ENCODE measurements around the gene UBE2J2.
A peak's percentile ranks its signal among the peaks of the same experiment; 100 is the strongest.

Gene UBE2J2

GRCh38 chr1:1282998-1283397, 9.3 kb upstream of the UBE2J2 start:
- DNase-seq (no peak), ATAC-seq (peak; percentile 56)
- Mint-ChIP-seq H3K27ac (no peak overlapping the region), H3K27me3 (no peaks in the 10 kb centered on the region), H3K4me1 (no peaks in the 10 kb centered on the region), H3K4me3 (no peak overlapping the region), H3K36me3 (ENCODE audit: low read depth) (no peaks in the 10 kb centered on the region), H3K9me3 (no peaks in the 10 kb centered on the region)

GRCh38 chr1:1281533-1282321, 8.1 kb upstream of the UBE2J2 start:
- no peaks in the 10 kb centered on the region for H3K27me3 Mint-ChIP-seq
- H3K4me3 Mint-ChIP-seq: no peak overlapping the region
- peak; percentile 16 for ATAC-seq
- no peak overlapping the region for H3K27ac Mint-ChIP-seq
- DNase-seq: no peak
- H3K9me3 Mint-ChIP-seq: no peaks in the 10 kb centered on the region
- no peaks in the 10 kb centered on the region for H3K36me3 Mint-ChIP-seq (ENCODE audit: low read depth)
- no peaks in the 10 kb centered on the region for H3K4me1 Mint-ChIP-seq

DNA sequence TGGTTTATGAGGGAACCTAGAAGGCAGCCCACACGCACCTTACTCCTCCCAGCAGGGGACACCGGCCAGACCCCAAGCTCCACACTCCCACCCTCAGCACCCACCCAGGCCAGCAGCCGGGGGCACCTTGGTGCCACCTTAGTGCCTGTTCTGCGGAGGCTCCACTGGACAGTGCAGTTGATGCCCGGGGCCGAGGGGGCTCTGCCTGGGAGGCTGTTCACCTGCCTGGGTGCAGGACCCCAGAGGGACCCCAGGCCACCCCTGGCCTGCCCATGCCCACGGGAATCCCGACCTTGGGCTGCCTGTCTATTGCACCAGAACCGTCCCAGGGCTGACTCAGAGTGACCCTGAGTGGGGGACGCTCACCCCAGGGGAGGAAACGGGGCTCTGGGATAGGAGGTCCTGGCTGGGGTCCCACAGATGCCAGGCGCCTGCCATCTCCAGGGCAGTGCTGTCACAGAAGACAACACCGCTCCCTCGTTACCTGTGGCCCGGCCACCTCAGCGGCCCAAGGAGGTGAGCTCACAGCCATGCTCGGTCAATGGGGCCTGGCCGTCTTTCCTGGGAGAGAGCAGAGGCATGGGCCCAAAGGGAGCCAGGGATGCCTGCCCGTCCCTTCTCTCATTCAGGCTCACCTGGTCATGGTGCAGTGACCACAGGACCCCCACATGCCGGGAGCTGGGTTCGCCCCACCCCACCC, 7.3 kb upstream of the UBE2J2 start:
- no peak for DNase-seq
- Mint-ChIP-seq H3K27ac (no peak overlapping the region), H3K4me1 (no peaks in the 10 kb centered on the region), H3K27me3 (no peaks in the 10 kb centered on the region), H3K4me3 (no peak overlapping the region), H3K9me3 (no peaks in the 10 kb centered on the region), H3K36me3 (ENCODE audit: low read depth) (no peaks in the 10 kb centered on the region)
- ATAC-seq: no peak

DNA sequence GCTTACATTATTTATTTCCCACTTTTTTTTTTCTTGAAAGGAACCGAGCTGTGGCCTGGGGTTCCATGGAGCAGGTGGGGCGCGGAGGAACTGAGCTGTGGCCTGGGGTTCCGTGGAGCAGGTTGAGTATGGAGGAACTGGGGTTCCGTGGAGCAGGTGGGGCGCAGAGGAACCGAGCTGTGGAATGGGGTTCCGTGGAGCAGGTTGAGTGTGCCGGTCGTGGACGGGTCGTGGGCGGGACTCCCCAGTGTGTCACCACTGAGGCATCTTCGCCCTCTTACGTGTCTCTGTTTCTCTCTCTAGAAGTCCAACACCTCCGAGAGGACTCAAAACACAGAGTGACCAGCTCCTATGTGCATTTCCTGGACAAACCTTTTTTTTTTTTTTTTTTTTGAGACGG, 5.4 kb upstream of the UBE2J2 start:
- ATAC-seq (no peak), DNase-seq (no peak)
- peaks cover 5% of the 10 kb centered on the region for H3K4me1 Mint-ChIP-seq
- no peaks in the 10 kb centered on the region for H3K27me3 Mint-ChIP-seq
- no peaks in the 10 kb centered on the region for H3K9me3 Mint-ChIP-seq
- no peaks in the 10 kb centered on the region for H3K36me3 Mint-ChIP-seq (ENCODE audit: low read depth)
- H3K4me3 Mint-ChIP-seq: no peak overlapping the region
- H3K27ac Mint-ChIP-seq: no peak overlapping the region

GRCh38 chr1:1278620-1279019, 5.0 kb upstream of the UBE2J2 start:
- no peaks in the 10 kb centered on the region for H3K9me3 Mint-ChIP-seq
- no peaks in the 10 kb centered on the region for H3K36me3 Mint-ChIP-seq (ENCODE audit: low read depth)
- H3K27ac Mint-ChIP-seq: no peak overlapping the region
- H3K4me1 Mint-ChIP-seq: peaks cover 5% of the 10 kb centered on the region
- ATAC-seq (no peak), DNase-seq (no peak)
- no peaks in the 10 kb centered on the region for H3K27me3 Mint-ChIP-seq
- H3K4me3 Mint-ChIP-seq: no peak overlapping the region

- Mint-ChIP-seq H3K4me1 (peaks cover 24% of the 10 kb centered on the region), H3K27ac (no peak overlapping the region), H3K9me3 (no peaks in the 10 kb centered on the region), H3K27me3 (no peaks in the 10 kb centered on the region), H3K4me3 (peak overlapping the region; percentile 27), H3K36me3 (ENCODE audit: low read depth) (peaks cover 11% of the 10 kb centered on the region)
- ATAC-seq (no peak), DNase-seq (no peak)
Observed at GRCh38 chr1:1275836-1276235, 2.2 kb upstream of the UBE2J2 start.

DNA sequence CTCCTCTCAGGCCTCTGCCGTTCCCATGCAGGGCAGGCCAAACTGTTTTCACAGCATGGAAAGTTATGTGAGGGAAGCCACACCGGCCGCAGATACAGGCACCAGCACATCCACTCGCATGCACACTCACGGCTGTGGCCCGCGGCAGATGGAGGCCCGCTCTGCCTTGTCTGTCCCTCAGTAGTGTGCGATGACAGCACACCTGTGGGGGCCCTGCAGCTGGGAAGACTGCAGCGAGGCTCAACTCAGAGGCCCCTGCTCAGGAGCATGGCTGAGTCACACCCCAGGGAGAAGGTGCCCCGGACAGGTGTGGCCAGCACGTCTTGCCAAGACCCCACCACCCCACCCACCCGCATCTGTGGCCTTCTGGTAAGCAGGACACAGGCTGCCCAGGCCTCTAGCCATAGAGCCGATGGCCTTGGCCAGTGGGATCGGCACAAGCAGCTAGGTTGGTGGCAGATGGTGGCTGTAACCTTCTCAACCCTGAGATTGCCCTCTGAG, 1.3 kb upstream of the UBE2J2 start:
- Mint-ChIP-seq H3K9me3 (no peaks in the 10 kb centered on the region), H3K4me3 (peak overlapping the region; percentile 74), H3K27ac (peak overlapping the region; percentile 65), H3K27me3 (no peaks in the 10 kb centered on the region), H3K36me3 (ENCODE audit: low read depth) (peaks cover 17% of the 10 kb centered on the region), H3K4me1 (peaks cover 33% of the 10 kb centered on the region)
- ATAC-seq (no peak), DNase-seq (no peak)

DNA sequence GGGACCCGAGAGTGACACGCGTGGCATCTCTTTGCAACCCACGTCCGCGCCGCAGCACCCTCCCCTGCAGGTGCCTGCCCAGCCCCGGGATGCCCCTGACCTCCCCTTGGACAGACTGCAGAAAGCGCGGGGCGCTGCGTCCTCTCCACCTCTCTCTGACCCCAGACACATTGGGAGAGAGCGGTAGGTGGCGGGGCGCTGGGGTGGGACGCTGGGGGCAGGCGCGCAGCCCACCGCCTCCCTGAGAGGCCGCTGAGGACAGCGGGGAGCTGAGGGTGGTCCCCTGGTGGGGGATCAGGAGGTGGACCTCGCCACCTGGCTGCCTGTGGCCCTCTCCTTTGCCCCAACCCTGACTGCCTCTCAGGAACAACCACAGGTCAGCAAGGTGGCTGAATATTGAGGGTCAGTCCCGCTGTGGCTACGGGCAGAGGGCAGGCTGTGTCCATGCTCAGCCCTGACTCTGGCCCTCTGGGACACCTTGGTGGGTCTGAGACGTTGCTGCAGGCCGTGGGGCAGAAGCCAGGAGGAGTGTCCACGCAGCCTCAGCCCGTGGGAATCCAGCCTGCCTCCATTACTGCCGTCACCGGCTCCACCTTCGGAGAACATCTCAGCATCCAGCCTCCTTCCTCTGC, 761 bp upstream of the UBE2J2 start:
- H3K9me3 Mint-ChIP-seq: no peaks in the 10 kb centered on the region
- ATAC-seq: peak; percentile 11
- H3K27me3 Mint-ChIP-seq: no peaks in the 10 kb centered on the region
- DNase-seq: no peak
- peak overlapping the region; percentile 74 for H3K4me3 Mint-ChIP-seq
- H3K27ac Mint-ChIP-seq: peak overlapping the region; percentile 65
- peaks cover 37% of the 10 kb centered on the region for H3K4me1 Mint-ChIP-seq
- peaks cover 17% of the 10 kb centered on the region for H3K36me3 Mint-ChIP-seq (ENCODE audit: low read depth)

GRCh38 chr1:1273209-1273511, 494 bp downstream of the UBE2J2 start:
- H3K4me3 Mint-ChIP-seq: peak overlapping the region; percentile 86
- DNase-seq: no peak
- peak overlapping the region; percentile 84 for H3K27ac Mint-ChIP-seq
- no peaks in the 10 kb centered on the region for H3K9me3 Mint-ChIP-seq
- no peaks in the 10 kb centered on the region for H3K27me3 Mint-ChIP-seq
- peaks cover 37% of the 10 kb centered on the region for H3K4me1 Mint-ChIP-seq
- ATAC-seq: no peak
- peaks cover 17% of the 10 kb centered on the region for H3K36me3 Mint-ChIP-seq (ENCODE audit: low read depth)

DNA sequence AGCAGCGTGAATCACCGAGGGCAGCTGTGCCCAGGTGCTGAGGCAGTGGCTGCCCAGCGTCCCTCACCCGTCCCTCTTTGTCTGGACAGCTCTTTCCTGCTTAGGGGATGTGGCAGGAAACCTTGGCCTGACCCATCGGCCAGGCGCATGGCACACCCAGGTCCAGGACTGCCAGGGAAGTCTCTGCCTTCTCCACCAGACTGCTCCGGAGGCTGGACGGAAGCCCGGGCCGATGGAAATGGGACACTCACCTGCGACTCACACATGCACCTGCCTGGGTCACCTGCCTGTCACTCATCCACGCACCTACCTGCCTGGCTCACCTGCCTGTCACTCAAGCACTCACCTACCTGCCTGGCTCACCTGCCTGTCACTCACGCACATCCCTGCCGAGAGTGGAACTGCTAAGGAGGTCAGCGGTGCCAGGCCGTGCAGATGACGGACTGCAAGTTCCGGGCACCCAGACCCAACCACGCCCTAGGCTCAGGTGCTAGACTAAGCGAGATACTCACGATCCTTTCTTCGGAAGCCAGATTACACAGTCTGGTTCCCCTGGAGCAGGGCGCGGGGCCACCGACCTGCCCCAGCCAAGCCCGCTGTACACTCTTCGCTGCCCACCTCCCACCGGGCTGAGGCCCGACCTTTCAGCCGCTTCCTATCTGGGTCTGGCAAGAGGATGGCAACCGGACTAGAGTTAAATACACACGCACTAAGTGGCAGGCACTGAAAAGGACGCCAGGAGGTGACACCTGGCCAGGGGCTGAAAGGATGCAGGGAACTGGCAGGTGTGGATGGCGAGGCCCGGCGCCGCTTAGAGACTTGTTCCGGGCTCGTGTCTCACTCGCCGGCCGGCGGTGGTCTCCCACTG, 1.1 kb downstream of the UBE2J2 start:
- no peak for DNase-seq
- H3K27me3 Mint-ChIP-seq: no peaks in the 10 kb centered on the region
- ATAC-seq: no peak
- H3K9me3 Mint-ChIP-seq: no peaks in the 10 kb centered on the region
- peaks cover 17% of the 10 kb centered on the region for H3K36me3 Mint-ChIP-seq (ENCODE audit: low read depth)
- peak overlapping the region; percentile 86 for H3K4me3 Mint-ChIP-seq
- peak overlapping the region; percentile 84 for H3K27ac Mint-ChIP-seq
- peaks cover 40% of the 10 kb centered on the region for H3K4me1 Mint-ChIP-seq

DNA sequence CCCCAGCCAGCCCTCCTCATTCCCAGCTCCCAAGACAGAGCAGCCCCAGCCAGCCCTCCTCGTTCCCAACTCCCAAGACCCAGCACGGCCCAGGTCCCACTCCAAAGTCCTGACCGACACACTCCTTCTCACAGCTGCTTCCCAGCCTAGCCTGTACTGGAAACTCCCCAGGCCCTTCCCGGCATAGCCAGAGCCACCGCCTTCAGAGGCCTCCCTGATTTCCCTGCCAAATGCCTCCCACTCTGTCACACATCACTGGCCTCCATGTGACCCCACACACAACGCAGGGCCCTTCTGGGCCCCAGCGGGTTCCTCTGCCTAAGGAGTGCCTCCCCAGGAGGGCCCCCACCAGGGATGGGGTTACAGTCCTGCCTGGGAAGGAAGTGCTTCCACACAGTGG, 2.8 kb downstream of the UBE2J2 start:
- peak overlapping the region; percentile 86 for H3K4me3 Mint-ChIP-seq
- H3K4me1 Mint-ChIP-seq: peaks cover 40% of the 10 kb centered on the region
- no peak for ATAC-seq
- peaks cover 22% of the 10 kb centered on the region for H3K36me3 Mint-ChIP-seq (ENCODE audit: low read depth)
- no peaks in the 10 kb centered on the region for H3K27me3 Mint-ChIP-seq
- no peaks in the 10 kb centered on the region for H3K9me3 Mint-ChIP-seq
- peak overlapping the region; percentile 78 for H3K27ac Mint-ChIP-seq
- no peak for DNase-seq

DNA sequence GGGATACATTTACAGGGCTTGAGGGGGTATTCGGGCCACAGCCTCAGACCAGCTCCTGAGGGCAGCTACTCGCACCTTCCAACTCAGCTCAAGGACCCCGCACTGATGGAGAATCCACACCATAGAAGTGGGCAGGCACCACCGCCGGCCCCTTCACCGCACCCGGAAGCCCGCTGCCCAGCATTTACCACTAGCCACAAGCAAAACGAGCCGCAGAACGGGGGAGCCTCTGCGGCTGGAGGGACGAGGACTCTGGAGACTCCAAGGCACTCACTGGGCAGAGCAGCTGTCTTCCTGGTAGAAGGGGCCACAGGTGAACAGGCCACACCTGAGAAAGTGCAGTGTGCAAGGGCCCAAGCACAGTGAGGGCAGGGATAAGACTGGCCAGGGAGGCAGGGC, 5.4 kb downstream of the UBE2J2 start:
- H3K27me3 Mint-ChIP-seq: no peaks in the 10 kb centered on the region
- peaks cover 35% of the 10 kb centered on the region for H3K4me1 Mint-ChIP-seq
- no peak overlapping the region for H3K4me3 Mint-ChIP-seq
- H3K36me3 Mint-ChIP-seq (ENCODE audit: low read depth): peaks cover 30% of the 10 kb centered on the region
- no peak overlapping the region for H3K27ac Mint-ChIP-seq
- no peak for ATAC-seq
- H3K9me3 Mint-ChIP-seq: no peaks in the 10 kb centered on the region
- DNase-seq: no peak

- H3K4me1 Mint-ChIP-seq: peaks cover 33% of the 10 kb centered on the region
Observed at GRCh38 chr1:1267488-1268283, 6.0 kb downstream of the UBE2J2 start.

DNA sequence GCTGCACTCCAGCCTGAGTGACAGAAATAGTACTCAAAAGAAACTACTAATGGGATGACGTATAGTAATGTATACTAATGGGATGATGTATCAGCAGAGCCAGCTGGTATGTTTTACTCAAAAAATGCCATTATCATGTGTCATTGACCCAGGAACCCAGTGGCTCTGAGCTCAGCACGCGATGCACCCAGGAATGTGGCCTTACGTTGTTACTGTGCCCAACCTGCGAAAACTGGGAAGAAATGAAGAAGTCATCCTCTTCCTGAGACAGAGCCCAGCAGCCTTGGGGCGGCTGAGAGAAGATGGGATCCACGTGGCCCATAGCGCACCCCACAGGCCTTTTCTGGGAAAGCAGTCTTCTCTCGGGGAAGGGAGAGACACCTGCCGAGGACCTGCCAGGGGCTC, 8.8 kb downstream of the UBE2J2 start:
- Mint-ChIP-seq H3K4me1 (peaks cover 8% of the 10 kb centered on the region), H3K36me3 (ENCODE audit: low read depth) (peaks cover 28% of the 10 kb centered on the region), H3K27ac (no peak overlapping the region), H3K27me3 (no peaks in the 10 kb centered on the region), H3K4me3 (no peak overlapping the region), H3K9me3 (no peaks in the 10 kb centered on the region)
- ATAC-seq (no peak), DNase-seq (no peak)

More at GRCh38 chr1:1267488-1268283, 6.0 kb downstream of the UBE2J2 start:
- no peak overlapping the region for H3K4me3 Mint-ChIP-seq
- ATAC-seq (no peak), DNase-seq (no peak)
- no peak overlapping the region for H3K27ac Mint-ChIP-seq
- H3K27me3 Mint-ChIP-seq: no peaks in the 10 kb centered on the region
- no peaks in the 10 kb centered on the region for H3K9me3 Mint-ChIP-seq
- peaks cover 33% of the 10 kb centered on the region for H3K36me3 Mint-ChIP-seq (ENCODE audit: low read depth)

Measured in activated naive CD8-positive, alpha-beta T cell treated with anti-CD3 and anti-CD28 coated beads, Interleukin-2, amount 50 U/mL, for 24 hours (primary cell).